ENCODE measurements around the gene UBE2D4.
"Not testable (repeated sequence)": the region's sequence is repeated elsewhere in the genome, so short reads cannot be mapped to it uniquely, and the experiment has no call there.

UBE2D4 gene

DNA sequence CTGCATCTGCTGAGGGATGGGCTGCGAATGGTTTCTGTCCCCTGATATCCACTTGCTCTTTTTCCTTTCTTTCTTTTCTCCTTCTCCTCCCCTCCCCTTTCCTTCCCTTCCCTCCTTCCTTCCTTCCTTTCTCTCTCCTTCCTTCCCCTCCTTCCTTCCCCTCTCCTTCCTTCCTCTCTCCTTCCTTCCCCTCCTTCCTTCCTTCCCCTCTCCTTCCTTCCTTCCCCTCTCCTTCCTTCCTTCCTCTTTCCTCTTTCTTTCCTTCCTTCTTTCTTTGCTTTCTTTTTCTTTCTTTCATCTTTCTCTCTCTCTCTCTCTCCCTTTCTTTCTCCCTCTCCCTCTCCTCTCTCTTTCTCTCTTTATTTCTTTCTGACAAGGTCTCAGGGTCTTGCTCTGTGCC, 51.3 kb downstream of the UBE2D4 start:
- CTCF ChIA-PET, result no interaction called here
- peak overlapping the region; percentile 54; the same call in 1 of the 2 replicates for H3K27ac ChIP-seq
- POLR2A ChIA-PET (ENCODE audit: low non-redundant PET), result no interaction called here
- DNase-seq (ENCODE audit: low spot score), result no peak
- TF ChIP-seq, protein P1, sequence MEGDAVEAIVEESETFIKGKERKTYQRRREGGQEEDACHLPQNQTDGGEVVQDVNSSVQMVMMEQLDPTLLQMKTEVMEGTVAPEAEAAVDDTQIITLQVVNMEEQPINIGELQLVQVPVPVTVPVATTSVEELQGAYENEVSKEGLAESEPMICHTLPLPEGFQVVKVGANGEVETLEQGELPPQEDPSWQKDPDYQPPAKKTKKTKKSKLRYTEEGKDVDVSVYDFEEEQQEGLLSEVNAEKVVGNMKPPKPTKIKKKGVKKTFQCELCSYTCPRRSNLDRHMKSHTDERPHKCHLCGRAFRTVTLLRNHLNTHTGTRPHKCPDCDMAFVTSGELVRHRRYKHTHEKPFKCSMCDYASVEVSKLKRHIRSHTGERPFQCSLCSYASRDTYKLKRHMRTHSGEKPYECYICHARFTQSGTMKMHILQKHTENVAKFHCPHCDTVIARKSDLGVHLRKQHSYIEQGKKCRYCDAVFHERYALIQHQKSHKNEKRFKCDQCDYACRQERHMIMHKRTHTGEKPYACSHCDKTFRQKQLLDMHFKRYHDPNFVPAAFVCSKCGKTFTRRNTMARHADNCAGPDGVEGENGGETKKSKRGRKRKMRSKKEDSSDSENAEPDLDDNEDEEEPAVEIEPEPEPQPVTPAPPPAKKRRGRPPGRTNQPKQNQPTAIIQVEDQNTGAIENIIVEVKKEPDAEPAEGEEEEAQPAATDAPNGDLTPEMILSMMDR (conservative IDR thresholded peaks at IDR 0.05; ENCODE audit: low read depth), result no peak

DNA sequence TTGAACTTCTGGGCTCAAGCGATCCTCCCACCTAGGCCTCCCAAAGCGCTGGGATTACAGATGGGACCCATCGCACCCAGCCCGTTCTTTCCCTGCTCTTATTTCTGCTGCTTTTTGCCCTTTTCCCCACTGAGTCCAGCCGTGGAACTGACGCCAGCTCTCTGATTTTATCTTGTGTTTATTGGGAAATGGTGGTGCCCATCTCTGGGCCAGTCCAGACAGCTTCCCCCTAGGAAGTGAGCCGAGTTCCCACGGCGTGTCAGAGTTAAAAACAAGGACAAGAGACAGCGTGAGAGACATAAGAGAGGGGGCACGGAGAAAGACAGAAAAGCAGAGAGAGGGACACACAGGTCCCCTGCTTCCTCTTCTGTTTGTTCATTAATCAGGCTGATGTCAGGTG, 51.9 kb downstream of the UBE2D4 start:
- POLR2A ChIA-PET (ENCODE audit: low non-redundant PET); CTCF ChIA-PET; DNase-seq (ENCODE audit: low spot score): not testable (repeated sequence)
- peak overlapping the region; percentile 54 for H3K27ac ChIP-seq

DNA sequence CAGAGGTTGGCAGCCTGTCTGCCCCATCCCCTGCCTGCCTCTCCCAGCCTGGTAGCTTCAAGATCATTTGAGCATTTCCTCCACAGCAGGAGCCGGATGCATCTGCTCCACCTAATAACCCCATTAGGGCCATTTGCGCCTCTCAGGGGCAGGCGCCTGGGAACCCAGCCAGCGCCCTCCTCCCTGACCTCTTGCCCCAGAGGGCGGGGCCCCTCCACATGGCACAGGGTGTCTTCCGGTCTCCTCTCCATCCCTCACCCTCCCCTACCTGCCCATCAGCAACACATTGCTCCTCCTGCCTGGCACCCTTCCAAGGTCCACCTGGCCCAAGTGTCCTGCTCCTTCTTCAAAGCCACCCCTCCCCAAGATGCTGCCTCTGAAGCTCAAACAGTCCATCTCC, 56.6 kb downstream of the UBE2D4 start:
- H3K27ac ChIP-seq; CTCF ChIA-PET; POLR2A ChIA-PET (ENCODE audit: low non-redundant PET); DNase-seq (ENCODE audit: low spot score): not testable (repeated sequence)

DNA sequence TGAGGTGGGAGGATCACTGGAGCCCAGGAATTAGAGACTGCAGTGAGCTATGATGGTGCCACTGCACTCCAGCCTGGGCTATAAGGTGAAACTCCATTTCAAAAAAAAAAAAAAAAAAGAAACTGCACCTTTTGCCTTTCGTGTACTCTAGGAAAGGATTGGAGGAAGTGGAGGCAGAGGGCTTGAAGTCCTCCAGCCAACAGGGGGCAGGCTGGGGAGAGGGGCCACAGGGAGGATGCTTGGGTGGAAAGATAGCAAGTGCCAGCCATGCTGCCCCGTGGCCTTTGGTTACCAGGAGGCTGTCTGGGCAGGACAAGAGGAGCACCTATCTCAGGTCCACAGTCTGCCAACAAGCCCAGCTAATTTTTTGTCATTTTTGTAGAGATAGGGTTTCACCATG, 57.5 kb downstream of the UBE2D4 start:
- POLR2A ChIA-PET (ENCODE audit: low non-redundant PET); DNase-seq (ENCODE audit: low spot score); CTCF ChIA-PET: not testable (repeated sequence)

DNA sequence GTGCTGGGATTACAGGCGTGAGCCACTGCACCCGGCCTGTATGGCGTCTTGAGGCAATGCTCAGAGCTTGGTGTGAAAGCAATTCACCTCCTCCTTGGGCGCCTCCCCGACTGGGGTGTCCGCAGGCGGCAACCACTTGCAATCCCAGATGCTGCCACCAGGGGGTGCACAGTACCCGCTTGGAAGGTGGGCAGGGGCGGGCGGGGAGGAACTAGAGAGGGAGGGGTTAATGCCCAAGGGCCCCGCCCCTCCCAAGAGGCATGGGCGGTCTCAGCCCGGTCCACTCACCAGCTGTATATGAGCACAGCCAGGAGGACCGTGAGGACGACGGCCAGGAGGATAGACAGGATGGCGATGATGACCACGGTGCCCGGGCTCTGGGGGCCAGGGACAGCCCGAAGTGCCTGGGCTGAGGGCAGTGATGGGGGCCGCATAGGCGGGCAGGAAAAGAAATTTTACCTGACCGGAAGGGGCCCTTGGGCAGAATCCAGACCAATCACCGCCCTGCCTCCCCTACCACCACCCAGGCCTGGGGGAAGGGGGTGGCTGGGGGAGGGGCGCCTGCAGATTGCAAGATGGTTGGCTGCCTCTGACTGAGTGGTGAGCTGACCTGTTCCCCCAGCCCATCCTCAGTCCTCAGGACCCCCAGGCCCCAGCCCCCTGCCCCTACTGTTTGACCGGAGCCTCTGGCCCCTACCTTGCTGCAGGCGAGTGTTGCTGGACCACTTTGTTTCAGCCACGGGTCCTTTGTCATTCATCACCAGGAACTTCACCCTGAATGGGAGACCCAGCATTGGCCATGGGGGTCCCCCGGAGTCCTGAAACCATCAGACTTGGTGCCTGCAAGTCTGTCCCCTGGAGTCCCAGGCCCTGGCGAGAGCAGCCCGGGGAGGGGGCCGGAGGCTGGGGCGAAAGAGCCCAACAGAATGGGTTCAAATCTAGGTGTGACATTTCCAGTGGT, 59.9 kb downstream of the UBE2D4 start:
- peak overlapping the region; percentile 43 for H3K27ac ChIP-seq
- DNase-seq (ENCODE audit: low spot score); POLR2A ChIA-PET (ENCODE audit: low non-redundant PET); CTCF ChIA-PET: not testable (repeated sequence)
- TF ChIP-seq, protein P1 (conservative IDR thresholded peaks at IDR 0.05; ENCODE audit: low read depth), result peak; percentile 34

More for the DNA sequence above, 57.5 kb downstream of the UBE2D4 start:
- H3K27ac ChIP-seq, result not testable (repeated sequence)

DNA sequence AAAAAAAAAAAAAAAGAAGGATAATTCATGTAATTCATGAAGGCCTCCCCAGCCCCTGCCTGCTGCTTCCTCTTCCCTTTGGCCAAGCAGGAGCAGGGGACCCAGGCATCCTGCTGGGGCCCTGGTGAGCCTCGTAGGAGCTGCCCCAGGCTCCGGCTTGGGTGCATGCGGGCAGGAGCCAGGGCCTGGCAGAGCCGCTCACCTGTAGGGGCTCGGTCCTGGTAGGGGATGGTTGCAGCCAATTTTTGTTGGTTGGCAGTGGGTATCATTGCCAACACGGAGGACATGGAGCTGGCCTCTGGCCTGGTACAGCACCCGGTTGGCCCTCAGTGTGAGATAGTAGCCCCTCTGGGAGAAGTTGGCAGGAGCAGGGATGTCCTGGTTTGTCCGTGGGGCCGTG, 61.2 kb downstream of the UBE2D4 start:
- DNase-seq (ENCODE audit: low spot score); CTCF ChIA-PET; H3K27ac ChIP-seq; POLR2A ChIA-PET (ENCODE audit: low non-redundant PET): not testable (repeated sequence)

DNA sequence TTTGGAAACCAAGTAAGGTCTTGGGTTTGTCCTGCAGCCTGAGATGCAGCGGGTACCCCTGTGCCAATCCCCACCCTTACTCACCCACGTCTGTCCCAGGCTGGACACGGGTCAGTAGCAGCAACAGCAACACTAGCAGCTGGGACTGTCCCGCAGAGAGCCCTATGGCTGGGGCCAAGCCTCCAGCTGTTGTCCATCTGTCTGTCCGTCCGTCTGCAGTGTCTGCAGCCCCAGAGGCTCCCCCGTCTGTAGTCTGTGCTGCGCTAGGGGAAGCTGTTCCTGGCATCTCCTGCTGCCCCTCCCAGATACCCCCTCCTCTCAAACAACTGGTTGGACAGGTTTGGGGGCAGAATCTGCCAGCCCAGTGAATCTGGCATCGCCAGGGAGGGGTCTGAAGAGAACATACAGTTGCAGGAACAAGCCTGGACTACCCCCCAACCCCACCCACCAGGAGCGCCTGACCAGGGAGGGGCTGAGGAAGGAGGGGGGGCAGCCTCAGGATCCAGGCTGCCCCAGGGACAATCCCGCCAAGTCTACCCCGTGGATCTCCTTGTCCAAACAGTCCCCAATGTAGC, 63.9 kb downstream of the UBE2D4 start:
- POLR2A ChIA-PET (ENCODE audit: low non-redundant PET); H3K27ac ChIP-seq; DNase-seq (ENCODE audit: low spot score): not testable (repeated sequence)
- CTCF ChIA-PET, result interaction anchor here (0.7 kb wide), 1 partner anchor 23 kb away, joined by 3 read pairs; no protein-coding TSS in a partner anchor

DNA sequence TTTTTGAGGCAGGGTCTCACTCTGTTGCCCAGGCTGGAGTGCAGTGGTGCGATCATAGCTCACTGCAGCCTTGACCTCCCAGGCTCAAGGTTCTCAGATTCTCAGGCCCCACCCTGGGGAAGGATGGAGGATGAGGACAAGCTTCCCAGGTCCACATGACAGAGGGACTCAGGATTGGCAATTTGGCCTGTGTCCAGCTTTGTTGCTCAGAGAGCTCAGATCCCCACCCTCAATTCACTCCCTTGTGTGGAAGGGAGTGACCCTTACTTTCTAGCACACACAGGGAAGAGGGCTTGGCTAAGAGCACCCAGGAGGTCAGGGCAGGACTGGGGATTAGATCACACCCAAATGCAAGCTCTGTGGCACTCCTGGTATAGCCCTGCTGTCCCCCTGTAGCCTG, 64.6 kb downstream of the UBE2D4 start:
- POLR2A ChIA-PET (ENCODE audit: low non-redundant PET); H3K27ac ChIP-seq; DNase-seq (ENCODE audit: low spot score); CTCF ChIA-PET: not testable (repeated sequence)

DNA sequence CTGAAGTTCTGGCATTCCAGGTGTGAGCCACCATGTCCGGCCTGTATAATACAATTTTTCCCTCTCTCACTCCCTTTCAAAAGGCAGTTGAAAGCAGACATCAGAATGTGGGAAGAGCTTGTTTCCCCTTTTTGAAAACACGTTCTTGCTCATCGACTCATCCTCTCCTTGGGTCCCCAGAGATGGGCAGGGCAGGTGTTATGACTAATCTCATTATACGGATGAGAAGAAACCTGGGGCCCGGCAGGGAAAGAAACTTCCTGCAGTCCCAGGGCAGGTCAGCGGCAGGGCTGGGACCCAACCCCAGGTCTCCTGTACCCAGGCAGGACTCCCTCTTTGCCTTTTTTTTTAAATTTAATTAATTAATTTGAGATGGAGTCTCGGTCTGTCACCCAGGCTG, 66.7 kb downstream of the UBE2D4 start:
- H3K27ac ChIP-seq; DNase-seq (ENCODE audit: low spot score); POLR2A ChIA-PET (ENCODE audit: low non-redundant PET); CTCF ChIA-PET: not testable (repeated sequence)

DNA sequence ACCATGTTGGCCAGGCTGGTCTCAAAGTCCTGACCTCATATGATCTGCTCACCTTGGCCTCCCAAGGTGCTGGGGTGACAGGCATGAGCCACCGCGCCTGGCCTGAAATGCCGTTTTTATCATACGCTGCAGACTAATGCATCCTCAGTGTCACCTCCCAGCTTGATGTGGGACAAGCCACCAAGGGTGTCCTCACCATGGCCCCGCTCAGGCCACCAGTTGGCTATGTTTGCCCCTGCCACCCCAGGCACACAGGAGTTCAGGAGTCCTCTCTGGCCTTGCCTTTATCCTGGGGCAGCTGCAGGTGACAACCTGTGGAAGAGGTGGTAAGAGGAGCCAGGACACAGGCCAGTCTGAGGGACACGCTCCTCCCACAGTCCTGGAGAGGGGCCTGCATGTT, 68.4 kb downstream of the UBE2D4 start:
- CTCF ChIA-PET, result interaction anchor here (0.6 kb wide), 1 partner anchor 63 kb away, joined by 3 read pairs; no protein-coding TSS in a partner anchor
- POLR2A ChIA-PET (ENCODE audit: low non-redundant PET); DNase-seq (ENCODE audit: low spot score); H3K27ac ChIP-seq: not testable (repeated sequence)

DNA sequence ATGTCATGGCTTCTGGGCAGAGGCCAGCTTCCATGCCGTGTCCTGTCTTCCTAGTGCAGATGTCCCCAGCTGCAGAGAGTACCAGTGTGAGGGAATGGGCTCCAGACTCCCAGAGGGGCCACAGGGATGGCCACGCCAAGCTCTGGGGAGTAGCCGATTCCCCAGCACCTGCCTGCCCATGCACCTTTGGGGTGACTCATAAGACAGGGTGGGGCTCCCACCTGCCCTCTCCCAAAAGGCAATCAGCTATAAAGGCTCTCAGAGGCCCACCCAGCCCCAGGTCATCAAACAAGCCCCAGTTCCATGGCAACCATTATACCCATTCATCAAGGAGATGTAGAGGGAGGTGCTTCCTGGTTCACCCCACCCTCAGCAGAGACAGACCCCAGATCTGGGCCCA, 71.3 kb downstream of the UBE2D4 start, which contains the start of gene SPDYE1:
TSS of gene SPDYE1 (plus strand) at position 366 of the 400 bp plus-strand sequence. CDS start 2,053 bp downstream, outside the sequence.
- POLR2A ChIA-PET (ENCODE audit: low non-redundant PET); DNase-seq (ENCODE audit: low spot score); CTCF ChIA-PET; H3K27ac ChIP-seq: not testable (repeated sequence)

Measured in RWPE1 (cell line).